Naive B cell (primary cell): Measurements from ENCODE around the gene EIF5A2. TPM values are rescaled to one million over a fixed set of nuclear protein-coding genes. Genes with fewer than 3 reads are reported as not detected.
"Not testable (repeated sequence)": the region's sequence is repeated elsewhere in the genome, so short reads cannot be mapped to it uniquely, and the experiment has no call there.

ENCODE experiments used
- ATAC-seq, 2 donors: fragments of 150-1000 bp; cut with Tn5 transposase; 2 replicates each; pipeline ENCODE4 v1.10.0; 2021; ENCODE audit warnings: low read depth in 2 of 2, mild to moderate bottlenecking in 2 of 2, moderate library complexity in 2 of 2
- DNase-seq: peaks from one replicate; pipeline ENCODE4 v3.0.0; 2022
- H3K27ac Mint-ChIP-seq, 6 donors: one replicate each; pipeline ENCODE4 v1.8.0; 2020 to 2022; ENCODE audit warnings: mild to moderate bottlenecking in 6 of 6, mixed read lengths in 6 of 6, moderate library complexity in 5 of 6, inconsistent platforms in 2 of 6
- H3K27me3 Mint-ChIP-seq, 3 donors: one replicate each; pipeline ENCODE4 v1.8.0; 2021 to 2022; ENCODE audit warnings: mixed read lengths in 3 of 3, mild to moderate bottlenecking in 1 of 3
- H3K36me3 Mint-ChIP-seq, 2 donors: one replicate each; pipeline ENCODE4 v1.8.0; 2020 to 2022; ENCODE audit warnings: mixed read lengths in 2 of 2, inconsistent platforms in 1 of 2, mild to moderate bottlenecking in 1 of 2
- H3K4me1 Mint-ChIP-seq, 3 donors: one replicate each; pipeline ENCODE4 v1.8.0; 2020 to 2022; ENCODE audit warnings: mixed read lengths in 3 of 3, inconsistent platforms in 1 of 3, mild to moderate bottlenecking in 1 of 3, moderate library complexity in 1 of 3
- H3K4me3 Mint-ChIP-seq, 8 donors: one replicate each; pipeline ENCODE4 v1.8.0; 2020 to 2022; ENCODE audit warnings: mild to moderate bottlenecking in 8 of 8, mixed read lengths in 8 of 8, moderate library complexity in 8 of 8, inconsistent platforms in 2 of 8
- H3K9me3 Mint-ChIP-seq, 7 donors: one replicate each; pipeline ENCODE4 v1.8.0; 2020 to 2022; ENCODE audit warnings: mixed read lengths in 7 of 7, mild to moderate bottlenecking in 5 of 7, inconsistent platforms in 2 of 7, moderate library complexity in 1 of 7
- polyA plus RNA-seq, 6 donors: library from polyadenylated mRNA; unstranded; fragments of 300-500 nt; fragmentation: Illumina TruSeq; gene quantifications; one replicate each; pipeline ENCODE4 v1.2.3, GENCODE V29; 2021; ENCODE audit warnings: low read depth in 6 of 6

The EIF5A2 gene
- polyA plus RNA-seq, 6 donors from 2014 or later, result 4.4 to 6.6 (median 5.8) TPM

GRCh38 chr3:170911051-170911450 lies 2.6 kb upstream of the EIF5A2 start:
- Mint-ChIP-seq H3K36me3 (no peaks in the 10 kb centered on the region), H3K4me3 (no peak overlapping the region), H3K27me3 (no peaks in the 10 kb centered on the region), H3K27ac (no peak overlapping the region), H3K9me3 (peaks cover 8 to 51% (median 21%) of the 10 kb centered on the region in 7 donors), H3K4me1 (peaks cover 4 to 15% (median 9%) of the 10 kb centered on the region in 3 donors)
- DNase-seq (no peak), ATAC-seq (no peak)

DNA sequence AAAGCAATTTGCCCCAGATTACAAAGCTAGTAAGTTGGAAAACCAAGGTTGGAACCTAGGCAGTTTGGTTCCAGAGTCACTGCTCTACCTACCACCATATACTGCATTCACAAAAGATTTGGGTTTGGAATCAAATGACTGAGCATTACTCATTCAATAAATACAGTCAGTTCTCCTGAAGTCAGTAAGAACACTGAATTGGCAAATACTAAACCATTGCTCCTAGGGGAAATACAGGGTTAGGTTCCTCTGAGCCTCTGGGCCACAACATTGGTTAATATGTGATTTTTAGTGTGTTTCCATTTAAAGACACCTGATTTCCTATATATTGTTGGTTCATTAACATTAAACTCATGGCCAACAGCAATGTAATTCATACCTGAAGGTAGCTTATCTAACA lies 2.1 kb upstream of the EIF5A2 start:
- no peak for ATAC-seq

GRCh38 chr3:170909129-170909903 lies 879 bp upstream of the EIF5A2 start:
- Mint-ChIP-seq H3K4me1 (peaks cover 4 to 15% (median 9%) of the 10 kb centered on the region in 3 donors), H3K9me3 (peaks cover 8 to 41% (median 20%) of the 10 kb centered on the region in 7 donors), H3K4me3 (peak overlapping the region; percentile 53 to 97 (median 94)), H3K27me3 (no peaks in the 10 kb centered on the region), H3K36me3 (no peaks in the 10 kb centered on the region), H3K27ac (peak overlapping the region in 4 of 6 donors; percentile 22 to 82 (median 44))
- DNase-seq, result peak; percentile 7
- no peak for ATAC-seq

More for the DNA sequence above, 2.1 kb upstream of the EIF5A2 start:
- Mint-ChIP-seq H3K9me3 (peaks cover 8 to 50% (median 21%) of the 10 kb centered on the region in 7 donors), H3K4me3 (peak overlapping the region in 4 of 8 donors; percentile 7 to 88 (median 18)), H3K4me1 (peaks cover 4 to 15% (median 9%) of the 10 kb centered on the region in 3 donors), H3K27ac (no peak overlapping the region), H3K36me3 (no peaks in the 10 kb centered on the region), H3K27me3 (no peaks in the 10 kb centered on the region)
- DNase-seq, result no peak

GRCh38 chr3:170907637-170908234 lies 701 bp downstream of the EIF5A2 start:
- no peak for ATAC-seq
- Mint-ChIP-seq H3K9me3 (peaks cover 8 to 37% (median 20%) of the 10 kb centered on the region in 7 donors), H3K4me1 (peaks cover 4 to 15% (median 9%) of the 10 kb centered on the region in 3 donors), H3K27ac (peak overlapping the region in 3 of 6 donors; percentile 50 to 87 (median 56)), H3K36me3 (no peaks in the 10 kb centered on the region), H3K4me3 (peak overlapping the region; percentile 88 to 97 (median 94)), H3K27me3 (no peaks in the 10 kb centered on the region)
- DNase-seq, result no peak

- Mint-ChIP-seq H3K4me3 (peak overlapping the region in 1 of 8 donors; percentile 6), H3K4me1 (peaks cover 4 to 15% (median 9%) of the 10 kb centered on the region in 3 donors)
- ATAC-seq, result no peak
These were observed 2.6 kb downstream of the EIF5A2 start for GRCh38 chr3:170905862-170906261.

GRCh38 chr3:170903123-170903522 lies 5.3 kb downstream of the EIF5A2 start:
- no peak overlapping the region for H3K4me3 Mint-ChIP-seq
- peaks cover 0 to 6% of the 10 kb centered on the region in 2 donors for H3K36me3 Mint-ChIP-seq
- H3K4me1 Mint-ChIP-seq, result peaks cover 0 to 8% (median 1%) of the 10 kb centered on the region in 3 donors
- ATAC-seq, result no peak
- H3K27me3 Mint-ChIP-seq, result no peaks in the 10 kb centered on the region
- DNase-seq, result no peak
- peaks cover 0 to 1% (median 0%) of the 10 kb centered on the region in 7 donors for H3K9me3 Mint-ChIP-seq
- no peak overlapping the region for H3K27ac Mint-ChIP-seq

More at GRCh38 chr3:170905862-170906261, 2.6 kb downstream of the EIF5A2 start:
- Mint-ChIP-seq H3K27ac (no peak overlapping the region), H3K36me3 (peaks cover 0 to 6% of the 10 kb centered on the region in 2 donors), H3K9me3 (peaks cover 3 to 22% (median 17%) of the 10 kb centered on the region in 7 donors), H3K27me3 (no peaks in the 10 kb centered on the region)
- DNase-seq, result no peak

DNA sequence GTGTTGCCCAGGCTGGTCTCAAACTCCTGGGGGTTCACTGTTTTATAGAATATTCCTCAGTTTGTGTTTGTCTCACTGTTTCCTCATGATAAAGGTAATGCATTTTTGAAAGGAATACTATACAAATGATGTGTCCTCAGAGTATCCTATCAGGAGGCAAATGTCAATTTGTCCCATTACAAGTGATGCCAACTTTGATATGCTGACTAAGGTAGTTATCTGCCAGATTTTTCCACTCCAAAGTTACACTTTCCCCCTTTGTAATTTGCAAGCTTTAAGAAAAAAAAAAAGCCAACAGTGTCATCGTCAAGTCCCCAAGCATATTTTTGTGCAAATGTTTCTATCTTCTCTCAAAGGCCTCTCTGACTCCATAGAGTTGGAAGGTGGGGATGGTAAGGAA lies 9.0 kb downstream of the EIF5A2 start:
- Mint-ChIP-seq H3K4me1 (no peaks in the 10 kb centered on the region), H3K27me3 (no peaks in the 10 kb centered on the region), H3K27ac (no peak overlapping the region), H3K4me3 (no peak overlapping the region), H3K36me3 (peaks cover 11 to 13% of the 10 kb centered on the region in 2 donors), H3K9me3 (peaks cover 1 to 9% (median 5%) of the 10 kb centered on the region in 7 donors)
- DNase-seq (no peak), ATAC-seq (no peak)

DNA sequence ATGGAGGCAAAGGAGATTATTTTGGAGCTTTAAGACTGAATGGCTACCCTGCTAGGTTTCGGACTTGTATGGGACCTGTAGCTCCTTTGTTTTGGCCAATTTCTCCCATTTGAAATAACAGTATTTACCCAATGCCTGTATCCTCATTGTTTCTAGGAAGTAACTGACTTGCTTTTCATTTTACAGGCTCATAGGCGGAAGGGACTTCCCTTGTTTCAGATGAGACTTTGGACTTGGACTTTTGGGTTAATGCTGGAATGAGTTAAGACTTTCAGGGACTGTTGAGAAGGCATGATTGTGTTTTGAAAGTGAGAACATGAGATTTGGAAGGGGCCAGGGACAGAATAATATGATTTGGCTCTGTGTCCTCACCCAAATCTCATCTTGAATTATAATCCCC lies 10.5 kb downstream of the EIF5A2 start:
- Mint-ChIP-seq H3K27me3 (no peaks in the 10 kb centered on the region), H3K9me3 (peaks cover 1 to 9% (median 5%) of the 10 kb centered on the region in 7 donors), H3K36me3 (peaks cover 11 to 13% of the 10 kb centered on the region in 2 donors), H3K27ac (no peak overlapping the region), H3K4me3 (no peak overlapping the region), H3K4me1 (no peaks in the 10 kb centered on the region)
- DNase-seq (no peak), ATAC-seq (no peak)

DNA sequence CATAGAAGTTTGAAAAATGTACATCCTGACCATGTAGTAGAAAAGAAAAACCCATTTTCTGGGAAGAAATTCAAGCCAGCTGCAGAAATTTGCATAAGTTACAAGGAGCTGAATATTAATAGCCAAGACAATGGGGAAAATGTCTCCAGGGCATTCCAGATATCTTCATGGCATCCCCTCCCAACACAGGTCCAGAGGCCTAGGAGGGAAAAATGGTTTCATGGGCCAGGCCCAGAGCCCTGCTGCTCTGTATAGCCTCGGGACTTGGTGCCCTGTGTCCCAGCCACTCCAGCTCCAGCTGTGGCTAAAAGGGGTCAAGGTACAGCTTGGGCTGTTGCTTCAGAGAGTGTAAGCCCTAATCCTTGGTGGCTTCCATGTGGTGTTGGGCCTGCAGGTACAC lies 11.2 kb downstream of the EIF5A2 start:
- DNase-seq, H3K27ac Mint-ChIP-seq, H3K9me3 Mint-ChIP-seq, ATAC-seq, H3K4me1 Mint-ChIP-seq, H3K4me3 Mint-ChIP-seq, H3K27me3 Mint-ChIP-seq: not testable (repeated sequence)
- H3K36me3 Mint-ChIP-seq, result peaks cover 11 to 13% of the 10 kb centered on the region in 2 donors

DNA sequence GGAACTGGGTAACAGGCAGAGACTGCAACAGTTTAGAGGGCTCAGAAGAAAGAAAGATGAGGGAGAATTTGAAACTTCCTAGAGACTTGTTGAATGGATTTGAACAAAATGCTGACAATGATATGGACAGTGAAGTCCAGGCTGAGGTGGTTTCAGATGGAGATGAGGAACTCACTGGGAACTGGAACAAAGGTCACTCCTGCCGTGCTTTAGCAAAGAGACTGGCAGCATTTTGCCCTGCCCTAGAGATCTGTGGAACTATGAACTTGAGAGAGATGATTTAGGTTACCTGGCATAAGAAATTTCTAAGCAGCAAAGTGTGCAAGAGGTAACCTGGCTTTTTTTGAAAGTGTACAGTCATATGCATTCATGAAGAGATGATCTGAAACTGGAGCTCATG lies 11.7 kb downstream of the EIF5A2 start:
- ATAC-seq, result no peak
- no peaks in the 10 kb centered on the region for H3K27me3 Mint-ChIP-seq
- H3K9me3 Mint-ChIP-seq, result peaks cover 1 to 9% (median 5%) of the 10 kb centered on the region in 7 donors
- DNase-seq, result no peak
- peaks cover 10 to 11% of the 10 kb centered on the region in 2 donors for H3K36me3 Mint-ChIP-seq
- H3K4me1 Mint-ChIP-seq, result no peaks in the 10 kb centered on the region
- H3K4me3 Mint-ChIP-seq, result no peak overlapping the region
- H3K27ac Mint-ChIP-seq, result no peak overlapping the region

GRCh38 chr3:170896333-170896732 lies 12.1 kb downstream of the EIF5A2 start:
- H3K27ac Mint-ChIP-seq, ATAC-seq, H3K4me1 Mint-ChIP-seq, DNase-seq, H3K4me3 Mint-ChIP-seq, H3K9me3 Mint-ChIP-seq, H3K27me3 Mint-ChIP-seq: not testable (repeated sequence)
- H3K36me3 Mint-ChIP-seq, result peaks cover 8 to 11% of the 10 kb centered on the region in 2 donors

DNA sequence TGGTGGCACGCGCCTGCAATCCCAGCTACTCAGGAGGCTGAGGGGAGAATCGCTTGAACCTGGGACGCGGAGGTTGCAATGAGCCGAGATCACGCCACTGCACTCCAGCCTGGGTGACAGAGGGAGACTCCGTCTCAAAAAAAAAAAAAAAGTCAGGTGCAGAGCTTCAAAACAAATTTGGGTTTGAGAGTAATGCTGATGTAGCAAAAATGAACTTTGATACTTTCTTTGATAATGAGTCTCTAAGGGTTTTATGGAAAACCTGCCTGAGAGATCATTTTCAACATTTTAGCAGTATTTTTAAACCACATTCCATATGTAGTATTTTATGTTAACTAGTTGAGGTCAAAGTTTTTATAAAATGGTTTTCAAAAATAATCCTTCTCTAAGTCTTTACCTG lies 14.5 kb downstream of the EIF5A2 start:
- Mint-ChIP-seq H3K36me3 (peaks cover 8 to 11% of the 10 kb centered on the region in 2 donors), H3K9me3 (peaks cover 1 to 9% (median 5%) of the 10 kb centered on the region in 7 donors), H3K4me3 (no peak overlapping the region), H3K27ac (peak overlapping the region in 1 of 6 donors; percentile 18), H3K4me1 (no peaks in the 10 kb centered on the region), H3K27me3 (no peaks in the 10 kb centered on the region)
- ATAC-seq (no peak), DNase-seq (no peak)

DNA sequence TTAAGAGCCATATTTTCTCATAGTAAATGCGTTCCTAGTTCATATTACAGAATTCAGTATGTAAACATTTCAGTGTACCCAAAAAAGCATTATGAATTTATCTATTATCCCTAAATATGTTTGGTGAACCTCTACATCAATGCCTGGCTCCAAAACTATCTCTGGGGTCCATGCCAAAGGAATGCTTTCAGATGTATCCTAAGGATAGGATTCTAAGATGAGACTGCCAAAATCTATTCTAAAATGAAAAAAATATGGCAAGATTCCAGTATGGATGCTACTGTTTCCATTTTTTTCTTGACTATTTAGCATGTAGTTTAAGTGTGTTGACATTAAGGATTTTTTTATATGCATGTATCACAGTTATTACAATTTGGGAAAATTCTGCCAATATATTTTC lies 18.8 kb downstream of the EIF5A2 start:
- Mint-ChIP-seq H3K36me3 (no peaks in the 10 kb centered on the region), H3K9me3 (peaks cover 0 to under 1% (median 0%) of the 10 kb centered on the region in 7 donors), H3K27ac (no peak overlapping the region), H3K4me1 (no peaks in the 10 kb centered on the region), H3K27me3 (peaks cover 0 to 6% (median 5%) of the 10 kb centered on the region in 3 donors), H3K4me3 (no peak overlapping the region)
- ATAC-seq (no peak), DNase-seq (no peak)

- no peak for DNase-seq
- no peaks in the 10 kb centered on the region for H3K36me3 Mint-ChIP-seq
- no peaks in the 10 kb centered on the region for H3K4me1 Mint-ChIP-seq
- peaks cover 0 to 5% (median 0%) of the 10 kb centered on the region in 7 donors for H3K9me3 Mint-ChIP-seq
- no peak overlapping the region for H3K27ac Mint-ChIP-seq
- H3K4me3 Mint-ChIP-seq, result no peak overlapping the region
- H3K27me3 Mint-ChIP-seq, result peaks cover 0 to 11% (median 5%) of the 10 kb centered on the region in 3 donors
- ATAC-seq, result no peak
These were observed 19.3 kb downstream of the EIF5A2 start for GRCh38 chr3:170889132-170889531.
